K562 (cell line): ENCODE results near the gene CCDC106. TPM values are rescaled to one million over a fixed set of nuclear protein-coding genes. Genes with fewer than 3 reads are reported as not detected.
A peak's percentile ranks its signal among the peaks of the same experiment; 100 is the strongest.

Experiments
- EGR1 ChIP-seq: fragments of 450-650 bp; conservative IDR thresholded peaks from 2 replicates; pipeline ENCODE4 v1.6.1; 2017; ENCODE audit warnings: mild to moderate bottlenecking
- HDGF ChIP-seq: fragments of 450-650 bp; IDR thresholded peaks from 2 replicates; pipeline ENCODE4 v1.6.1; 2016
- KAT7 ChIP-seq: sonication (generic); formaldehyde crosslinking; IDR thresholded peaks from 2 replicates; pipeline ENCODE4 v1.8.0; 2022; ENCODE audit warnings: missing genetic modification reagents, mild to moderate bottlenecking, borderline replicate concordance
- MCM7 ChIP-seq, 2 experiments: fragments of 450-650 bp; IDR thresholded peaks; 2 replicates each; pipeline ENCODE4 v1.6.1; 2016 to 2018
- PCBP2 ChIP-seq: fragments of 200-400 bp; formaldehyde crosslinking; IDR thresholded peaks from 2 replicates; pipeline ENCODE4 v1.6.1; 2018; ENCODE audit warnings: low read length, low read depth, mild to moderate bottlenecking, moderate library complexity; ENCODE audit not compliant: poor library complexity, severe bottlenecking
- RNF2 ChIP-seq: sonication (generic); IDR thresholded peaks from 2 replicates; pipeline ENCODE4 v1.6.1; 2016
- ZNF175 ChIP-seq: fragments of 200-800 bp; sonication (Bioruptor generic); IDR thresholded peaks from 2 replicates; pipeline ENCODE4 v1.6.1; 2016; ENCODE audit warnings: low read depth, mild to moderate bottlenecking, missing genetic modification characterization, missing compliant biosample characterization
- ZNF232 ChIP-seq: sonication (generic); formaldehyde crosslinking; IDR thresholded peaks from 2 replicates; pipeline ENCODE4 v1.8.0; 2022; ENCODE audit warnings: mild to moderate bottlenecking, missing genetic modification reagents
- polyA plus RNA-seq, 8 experiments: library from polyadenylated mRNA; depleted of rRNA in 4 of 8; stranded (reverse) in 5 of 8; unstranded in 3 of 8; fragments of >200 nt; fragmentation: Nextera tagmentation in 2 of 8; fragmentation: Illumina TruSeq in 1 of 8; extraction: Ambion mirVana in 2 of 8; extraction: Trizol in 1 of 8; gene quantifications; 2 replicates each; pipeline versions ENCODE4 v1.2.1 to v1.2.3, GENCODE V29; 2011 to 2014; ENCODE audit warnings: inconsistent platforms in 1 of 8, missing spikeins in 1 of 8
- total RNA-seq, 7 experiments: library from RNA; depleted of rRNA in 6 of 7; stranded (reverse); fragments of >200 nt in 6 of 7; fragmentation: Illumina TruSeq in 2 of 7; extraction: Trizol in 2 of 7; gene quantifications; 2 replicates each; pipeline versions ENCODE4 v1.2.1 to v1.2.3, GENCODE V29; 2011 to 2021; ENCODE audit warnings: low replicate concordance in 1 of 7
- TF ChIP-seq, protein P1 (sequence below), 2 experiments: fragments of 450-650 bp in 1 of 2; sonication (generic) in 1 of 2; formaldehyde crosslinking in 1 of 2; IDR thresholded peaks; 2 replicates each; pipeline versions ENCODE4 v1.7.1 to v1.9.0; 2016 to 2022; ENCODE audit warnings: inconsistent platforms in 1 of 2, mild to moderate bottlenecking in 1 of 2, missing genetic modification reagents in 1 of 2
- TF ChIP-seq, protein P2 (sequence below), 2 experiments: fragments of 450-650 bp; IDR thresholded peaks; 2 replicates each; pipeline ENCODE4 v1.6.1; 2018; ENCODE audit warnings: mild to moderate bottlenecking in 2 of 2, low read depth in 1 of 2; ENCODE audit not compliant: partially characterized antibody in 2 of 2

The CCDC106 gene
- total and polyA plus RNA-seq, 9 of the 15 experiments (the other 6 are each of a cell fraction or from before 2014, with no cell fraction given) = 0.10 to 27.5 (median 15.0) TPM; not detected in 1

DNA sequence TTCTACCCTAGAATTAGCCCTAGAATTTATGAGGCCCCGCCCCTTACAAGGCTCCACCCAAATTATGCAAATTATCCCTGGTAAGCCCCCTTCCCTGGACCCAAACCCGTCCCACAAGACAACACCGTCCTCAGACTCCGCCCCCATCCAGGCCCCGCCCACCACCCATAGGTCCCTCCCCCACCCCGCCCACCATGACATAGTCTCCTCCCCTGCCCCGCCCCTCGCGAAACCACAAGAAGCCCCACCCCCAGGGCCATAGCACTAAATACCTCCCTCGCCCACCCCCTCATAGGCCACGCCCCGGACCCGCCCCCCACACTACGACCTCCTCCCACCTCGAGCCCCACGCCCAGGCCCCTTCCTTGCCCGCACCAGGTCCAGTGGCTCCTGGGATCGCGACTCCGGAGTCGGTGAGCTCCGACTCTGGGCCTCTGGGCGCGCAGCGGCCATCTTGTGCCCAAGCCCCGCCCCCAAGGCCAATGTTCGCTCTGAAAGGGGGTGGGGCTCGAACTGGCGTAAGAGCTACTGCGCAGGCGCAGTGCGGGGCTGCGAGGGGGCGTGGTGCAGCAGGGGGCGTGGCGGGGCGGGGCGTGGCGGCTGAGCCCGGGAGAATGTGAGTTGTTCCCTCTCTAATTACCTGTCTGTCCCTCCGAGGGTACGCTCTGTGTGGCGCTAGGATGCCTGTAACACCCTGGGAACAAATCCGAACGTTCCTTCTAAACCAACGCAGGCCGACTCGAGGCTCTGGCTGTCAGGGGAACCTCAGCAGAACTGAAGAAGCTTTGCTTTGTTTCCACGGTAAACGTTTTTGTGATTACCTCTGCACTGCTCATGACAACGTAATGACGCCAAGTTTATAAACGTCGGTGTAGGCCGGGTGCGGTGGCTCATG lies 23.7 kb upstream of the CCDC106 start, which contains the start of gene ZNF784 (continued):
- TF ChIP-seq, protein P1, sequence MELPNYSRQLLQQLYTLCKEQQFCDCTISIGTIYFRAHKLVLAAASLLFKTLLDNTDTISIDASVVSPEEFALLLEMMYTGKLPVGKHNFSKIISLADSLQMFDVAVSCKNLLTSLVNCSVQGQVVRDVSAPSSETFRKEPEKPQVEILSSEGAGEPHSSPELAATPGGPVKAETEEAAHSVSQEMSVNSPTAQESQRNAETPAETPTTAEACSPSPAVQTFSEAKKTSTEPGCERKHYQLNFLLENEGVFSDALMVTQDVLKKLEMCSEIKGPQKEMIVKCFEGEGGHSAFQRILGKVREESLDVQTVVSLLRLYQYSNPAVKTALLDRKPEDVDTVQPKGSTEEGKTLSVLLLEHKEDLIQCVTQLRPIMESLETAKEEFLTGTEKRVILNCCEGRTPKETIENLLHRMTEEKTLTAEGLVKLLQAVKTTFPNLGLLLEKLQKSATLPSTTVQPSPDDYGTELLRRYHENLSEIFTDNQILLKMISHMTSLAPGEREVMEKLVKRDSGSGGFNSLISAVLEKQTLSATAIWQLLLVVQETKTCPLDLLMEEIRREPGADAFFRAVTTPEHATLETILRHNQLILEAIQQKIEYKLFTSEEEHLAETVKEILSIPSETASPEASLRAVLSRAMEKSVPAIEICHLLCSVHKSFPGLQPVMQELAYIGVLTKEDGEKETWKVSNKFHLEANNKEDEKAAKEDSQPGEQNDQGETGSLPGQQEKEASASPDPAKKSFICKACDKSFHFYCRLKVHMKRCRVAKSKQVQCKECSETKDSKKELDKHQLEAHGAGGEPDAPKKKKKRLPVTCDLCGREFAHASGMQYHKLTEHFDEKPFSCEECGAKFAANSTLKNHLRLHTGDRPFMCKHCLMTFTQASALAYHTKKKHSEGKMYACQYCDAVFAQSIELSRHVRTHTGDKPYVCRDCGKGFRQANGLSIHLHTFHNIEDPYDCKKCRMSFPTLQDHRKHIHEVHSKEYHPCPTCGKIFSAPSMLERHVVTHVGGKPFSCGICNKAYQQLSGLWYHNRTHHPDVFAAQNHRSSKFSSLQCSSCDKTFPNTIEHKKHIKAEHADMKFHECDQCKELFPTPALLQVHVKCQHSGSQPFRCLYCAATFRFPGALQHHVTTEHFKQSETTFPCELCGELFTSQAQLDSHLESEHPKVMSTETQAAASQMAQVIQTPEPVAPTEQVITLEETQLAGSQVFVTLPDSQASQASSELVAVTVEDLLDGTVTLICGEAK (IDR thresholded peaks at IDR 0.05) = no peak
- TF ChIP-seq, protein P1 (CRISPR knock-in tag; IDR thresholded peaks at IDR 0.05) = no peak
- TF ChIP-seq ZNF175 (CRISPR knock-in tag) (no peak), MCM7 (IDR thresholded peaks at IDR 0.05) (no peak), RNF2 (no peak), ZNF232 (CRISPR knock-in tag) (no peak), EGR1 (peak; percentile 65), KAT7 (CRISPR knock-in tag) (0 out of 2 replicates have a peak, but pooled peaks have one; percentile 71), PCBP2 (no peak), HDGF (no peak)
- TF ChIP-seq, protein P2, sequence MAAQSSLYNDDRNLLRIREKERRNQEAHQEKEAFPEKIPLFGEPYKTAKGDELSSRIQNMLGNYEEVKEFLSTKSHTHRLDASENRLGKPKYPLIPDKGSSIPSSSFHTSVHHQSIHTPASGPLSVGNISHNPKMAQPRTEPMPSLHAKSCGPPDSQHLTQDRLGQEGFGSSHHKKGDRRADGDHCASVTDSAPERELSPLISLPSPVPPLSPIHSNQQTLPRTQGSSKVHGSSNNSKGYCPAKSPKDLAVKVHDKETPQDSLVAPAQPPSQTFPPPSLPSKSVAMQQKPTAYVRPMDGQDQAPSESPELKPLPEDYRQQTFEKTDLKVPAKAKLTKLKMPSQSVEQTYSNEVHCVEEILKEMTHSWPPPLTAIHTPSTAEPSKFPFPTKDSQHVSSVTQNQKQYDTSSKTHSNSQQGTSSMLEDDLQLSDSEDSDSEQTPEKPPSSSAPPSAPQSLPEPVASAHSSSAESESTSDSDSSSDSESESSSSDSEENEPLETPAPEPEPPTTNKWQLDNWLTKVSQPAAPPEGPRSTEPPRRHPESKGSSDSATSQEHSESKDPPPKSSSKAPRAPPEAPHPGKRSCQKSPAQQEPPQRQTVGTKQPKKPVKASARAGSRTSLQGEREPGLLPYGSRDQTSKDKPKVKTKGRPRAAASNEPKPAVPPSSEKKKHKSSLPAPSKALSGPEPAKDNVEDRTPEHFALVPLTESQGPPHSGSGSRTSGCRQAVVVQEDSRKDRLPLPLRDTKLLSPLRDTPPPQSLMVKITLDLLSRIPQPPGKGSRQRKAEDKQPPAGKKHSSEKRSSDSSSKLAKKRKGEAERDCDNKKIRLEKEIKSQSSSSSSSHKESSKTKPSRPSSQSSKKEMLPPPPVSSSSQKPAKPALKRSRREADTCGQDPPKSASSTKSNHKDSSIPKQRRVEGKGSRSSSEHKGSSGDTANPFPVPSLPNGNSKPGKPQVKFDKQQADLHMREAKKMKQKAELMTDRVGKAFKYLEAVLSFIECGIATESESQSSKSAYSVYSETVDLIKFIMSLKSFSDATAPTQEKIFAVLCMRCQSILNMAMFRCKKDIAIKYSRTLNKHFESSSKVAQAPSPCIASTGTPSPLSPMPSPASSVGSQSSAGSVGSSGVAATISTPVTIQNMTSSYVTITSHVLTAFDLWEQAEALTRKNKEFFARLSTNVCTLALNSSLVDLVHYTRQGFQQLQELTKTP (IDR thresholded peaks at IDR 0.05; ENCODE audit: low read depth in 1 of 2, partially characterized antibody in 2 of 2) = no peak
